Karpas-422 (cell line): ENCODE results near the gene COPA. TPM values are rescaled to one million over a fixed set of nuclear protein-coding genes. Genes with fewer than 3 reads are reported as not detected.

Experiments used
- DNase-seq: peaks from one replicate; pipeline ENCODE4 v3.0.0-alpha.2; 2015
- H2AFZ ChIP-seq: fragments of 200-600 bp; sonication (generic); 2 replicates; pipeline ENCODE4 v1.6.1; 2014; ENCODE audit warnings: antibody characterized with exemption, low read length, mixed read lengths
- H3K27ac ChIP-seq: fragments of 200-600 bp; sonication (generic); 2 replicates; pipeline ENCODE4 v1.5.1; 2014; ENCODE audit warnings: mild to moderate bottlenecking, low read length, moderate library complexity
- H3K27me3 ChIP-seq: fragments of 200-600 bp; sonication (generic); 2 replicates; pipeline ENCODE4 v1.6.1; 2014; ENCODE audit warnings: low read length, mixed read lengths
- H3K36me3 ChIP-seq: fragments of 200-600 bp; sonication (generic); 2 replicates; pipeline ENCODE4 v1.6.1; 2014; ENCODE audit warnings: low read length, mixed read lengths; ENCODE audit not compliant: insufficient read depth
- H3K4me1 ChIP-seq: fragments of 200-600 bp; sonication (generic); 2 replicates; pipeline ENCODE4 v1.6.1; 2014; ENCODE audit warnings: mild to moderate bottlenecking, low read length, mixed read lengths
- H3K4me2 ChIP-seq: fragments of 200-600 bp; sonication (generic); 2 replicates; pipeline ENCODE4 v1.6.1; 2014; ENCODE audit warnings: low read length, low read depth, mild to moderate bottlenecking; ENCODE audit not compliant: poor library complexity, severe bottlenecking
- H3K4me3 ChIP-seq: fragments of 200-600 bp; sonication (generic); 2 replicates; pipeline ENCODE4 v1.5.1; 2014; ENCODE audit warnings: mild to moderate bottlenecking, antibody characterized with exemption, low read length, mixed read lengths
- H3K79me2 ChIP-seq: fragments of 200-600 bp; sonication (generic); 2 replicates; pipeline ENCODE4 v1.6.1; 2014; ENCODE audit warnings: mild to moderate bottlenecking, low read length, mixed read lengths
- H3K9ac ChIP-seq: fragments of 200-600 bp; sonication (generic); 2 replicates; pipeline ENCODE4 v1.6.0; 2014; ENCODE audit warnings: low read length
- H3K9me2 ChIP-seq: fragments of 200-600 bp; sonication (generic), shearing (Covaris generic); replicated peaks from 2 replicates; pipeline ENCODE4 v1.6.0; 2014; ENCODE audit warnings: mild to moderate bottlenecking, low read length, moderate library complexity; ENCODE audit not compliant: insufficient read depth
- H3K9me3 ChIP-seq: fragments of 300-700, 200-600 bp; sonication (generic); 2 replicates; pipeline ENCODE4 v1.6.1; 2014; ENCODE audit warnings: low read length, mixed read lengths
- H4K20me1 ChIP-seq: fragments of 200-600 bp; sonication (generic); 2 replicates; pipeline ENCODE4 v1.6.1; 2014; ENCODE audit warnings: mild to moderate bottlenecking, antibody characterized with exemption, low read length, low read depth; ENCODE audit not compliant: insufficient read depth
- total RNA-seq: library from RNA; depleted of rRNA; stranded (reverse); fragments of >200 nt; shearing (Covaris generic); gene quantifications from 2 replicates; pipeline ENCODE4 v1.2.3, GENCODE V29; 2014; ENCODE audit warnings: low replicate concordance

COPA gene
- total RNA-seq, 1 experiment from 2014 or later, result 107 TPM

- Histone ChIP-seq H3K9ac (no peak overlapping the region), H3K79me2 (peaks cover 18% of the 10 kb centered on the region)
- no peak for DNase-seq
These were observed 57.5 kb downstream of the COPA start for GRCh38 chr1:160285506-160285905.

GRCh38 chr1:160284782-160285344, 58.2 kb downstream of the COPA start, which contains the start of gene PEX19:
PEX19 (minus strand) TSS chr1:160285133; CDS start chr1:160285124, 9 bp downstream.
- peak within 1 kb of the TSS; percentile 83 for H3K4me2 ChIP-seq
- H2AFZ ChIP-seq, result peak within 1 kb of the TSS; percentile 47
- H3K27me3 ChIP-seq, result no peaks in the 10 kb centered on the region
- no peaks in the 10 kb centered on the region for H3K9me3 ChIP-seq
- no peaks in the 10 kb centered on the region for H3K9me2 ChIP-seq
- peaks cover 11% of the 10 kb centered on the region for H3K4me1 ChIP-seq
- peak within 1 kb of the TSS; percentile 82 for H3K4me3 ChIP-seq
- peak; percentile 96 for DNase-seq
- no peaks in the 10 kb centered on the region for H4K20me1 ChIP-seq
- H3K27ac ChIP-seq, result peak within 1 kb of the TSS; percentile 23; the same call in 1 of the 2 replicates
- peaks cover 18% of the 10 kb centered on the region for H3K79me2 ChIP-seq
- peaks cover 18% of the 10 kb centered on the region for H3K36me3 ChIP-seq
- H3K9ac ChIP-seq, result peak within 1 kb of the TSS; percentile 77

More at GRCh38 chr1:160285506-160285905, 57.5 kb downstream of the COPA start:
- Histone ChIP-seq H3K27me3 (no peaks in the 10 kb centered on the region), H3K4me2 (peak overlapping the region; percentile 83), H3K9me2 (no peaks in the 10 kb centered on the region), H3K9me3 (no peaks in the 10 kb centered on the region), H4K20me1 (no peaks in the 10 kb centered on the region), H2AFZ (no peak overlapping the region), H3K36me3 (peaks cover 21% of the 10 kb centered on the region), H3K27ac (no peak overlapping the region), H3K4me1 (peaks cover 11% of the 10 kb centered on the region), H3K4me3 (peak overlapping the region; percentile 82)

- no peaks in the 10 kb centered on the region for H3K27me3 ChIP-seq
- H3K9me3 ChIP-seq, result no peaks in the 10 kb centered on the region
- peak overlapping the region; percentile 82 for H3K4me3 ChIP-seq
- peak overlapping the region; percentile 83 for H3K4me2 ChIP-seq
- DNase-seq, result peak; percentile 56
- H3K9me2 ChIP-seq, result no peaks in the 10 kb centered on the region
- H3K27ac ChIP-seq, result peak overlapping the region; percentile 23; the same call in 1 of the 2 replicates
- no peaks in the 10 kb centered on the region for H4K20me1 ChIP-seq
- peaks cover 18% of the 10 kb centered on the region for H3K79me2 ChIP-seq
- peak overlapping the region; percentile 77 for H3K9ac ChIP-seq
- peak overlapping the region; percentile 47 for H2AFZ ChIP-seq
- peaks cover 20% of the 10 kb centered on the region for H3K36me3 ChIP-seq
- H3K4me1 ChIP-seq, result peaks cover 11% of the 10 kb centered on the region
These were observed 58.7 kb downstream of the COPA start for GRCh38 chr1:160284220-160284781.

GRCh38 chr1:160282807-160283206, 60.2 kb downstream of the COPA start:
- peaks cover 18% of the 10 kb centered on the region for H3K79me2 ChIP-seq
- no peaks in the 10 kb centered on the region for H3K9me3 ChIP-seq
- H2AFZ ChIP-seq, result no peak overlapping the region
- no peak overlapping the region for H3K4me3 ChIP-seq
- H4K20me1 ChIP-seq, result no peaks in the 10 kb centered on the region
- no peak overlapping the region for H3K9ac ChIP-seq
- no peak overlapping the region for H3K4me2 ChIP-seq
- no peaks in the 10 kb centered on the region for H3K9me2 ChIP-seq
- DNase-seq, result no peak
- H3K27ac ChIP-seq, result no peak overlapping the region
- peaks cover 17% of the 10 kb centered on the region for H3K36me3 ChIP-seq
- H3K27me3 ChIP-seq, result no peaks in the 10 kb centered on the region
- peaks cover 11% of the 10 kb centered on the region for H3K4me1 ChIP-seq

GRCh38 chr1:160277987-160278386, 65.1 kb downstream of the COPA start:
- H3K36me3 ChIP-seq, result peaks cover 17% of the 10 kb centered on the region
- DNase-seq, result no peak

GRCh38 chr1:160277330-160277729, 65.7 kb downstream of the COPA start:
- Histone ChIP-seq H3K4me3 (no peak overlapping the region), H3K4me1 (no peaks in the 10 kb centered on the region), H2AFZ (no peak overlapping the region), H4K20me1 (no peaks in the 10 kb centered on the region), H3K9ac (no peak overlapping the region), H3K27me3 (no peaks in the 10 kb centered on the region), H3K4me2 (no peak overlapping the region), H3K9me2 (no peaks in the 10 kb centered on the region), H3K27ac (no peak overlapping the region), H3K36me3 (peaks cover 16% of the 10 kb centered on the region), H3K9me3 (no peaks in the 10 kb centered on the region), H3K79me2 (no peaks in the 10 kb centered on the region)
- DNase-seq, result no peak

More at GRCh38 chr1:160277987-160278386, 65.1 kb downstream of the COPA start:
- H3K9me2 ChIP-seq, result no peaks in the 10 kb centered on the region
- no peaks in the 10 kb centered on the region for H3K4me1 ChIP-seq
- no peak overlapping the region for H3K4me3 ChIP-seq
- H3K27ac ChIP-seq, result no peak overlapping the region
- H2AFZ ChIP-seq, result no peak overlapping the region
- no peaks in the 10 kb centered on the region for H3K9me3 ChIP-seq
- no peaks in the 10 kb centered on the region for H4K20me1 ChIP-seq
- no peak overlapping the region for H3K9ac ChIP-seq
- H3K79me2 ChIP-seq, result peaks cover under 1% of the 10 kb centered on the region; the same call in 1 of the 2 replicates
- H3K4me2 ChIP-seq, result no peak overlapping the region
- H3K27me3 ChIP-seq, result no peaks in the 10 kb centered on the region

- H3K9me2 ChIP-seq, result no peaks in the 10 kb centered on the region
- H3K9ac ChIP-seq, result no peak overlapping the region
- H4K20me1 ChIP-seq, result no peaks in the 10 kb centered on the region
- no peak overlapping the region for H3K27ac ChIP-seq
- no peak for DNase-seq
- H3K9me3 ChIP-seq, result no peaks in the 10 kb centered on the region
- no peak overlapping the region for H3K4me2 ChIP-seq
- H3K79me2 ChIP-seq, result no peaks in the 10 kb centered on the region
- no peak overlapping the region for H3K4me3 ChIP-seq
- H2AFZ ChIP-seq, result no peak overlapping the region
- H3K27me3 ChIP-seq, result no peaks in the 10 kb centered on the region
- H3K36me3 ChIP-seq, result no peaks in the 10 kb centered on the region
- no peaks in the 10 kb centered on the region for H3K4me1 ChIP-seq
These were observed 72.0 kb downstream of the COPA start for GRCh38 chr1:160271025-160271424.

GRCh38 chr1:160267284-160267991, 75.6 kb downstream of the COPA start:
- H3K27me3 ChIP-seq, result no peaks in the 10 kb centered on the region

More at GRCh38 chr1:160267284-160267991, 75.6 kb downstream of the COPA start:
- Histone ChIP-seq H3K4me1 (peaks cover 6% of the 10 kb centered on the region), H3K9me2 (no peaks in the 10 kb centered on the region), H3K9ac (no peak overlapping the region), H3K9me3 (no peaks in the 10 kb centered on the region), H3K36me3 (no peaks in the 10 kb centered on the region), H2AFZ (no peak overlapping the region), H4K20me1 (no peaks in the 10 kb centered on the region), H3K27ac (no peak overlapping the region), H3K79me2 (no peaks in the 10 kb centered on the region), H3K4me3 (no peak overlapping the region), H3K4me2 (no peak overlapping the region)
- DNase-seq, result no peak
